MM.1S (cell line): ENCODE results near the gene PICK1.

ENCODE experiments used
- DNase-seq: peaks from one replicate; pipeline ENCODE4 v3.0.0-alpha.2; 2015
- H2AFZ ChIP-seq: fragments of 300-600 bp; sonication (generic); 2 replicates; pipeline ENCODE4 v1.6.0; 2016; ENCODE audit warnings: antibody characterized with exemption, low read length
- H3F3A ChIP-seq: fragments of 300-600 bp; sonication (generic); 2 replicates; pipeline ENCODE4 v1.6.1; 2016; ENCODE audit warnings: mild to moderate bottlenecking, antibody characterized with exemption, low read length, moderate library complexity, mixed read lengths; ENCODE audit not compliant: insufficient read depth
- H3K27ac ChIP-seq: fragments of 300-600 bp; sonication (generic); 2 replicates; pipeline ENCODE4 v1.5.1; 2016; ENCODE audit warnings: mild to moderate bottlenecking, low read length
- H3K27me3 ChIP-seq: fragments of 300-600 bp; sonication (generic); replicated peaks from 2 replicates; pipeline ENCODE4 v1.6.0; 2016; ENCODE audit warnings: low read length; ENCODE audit not compliant: insufficient read depth
- H3K36me3 ChIP-seq: fragments of 300-600 bp; sonication (generic); replicated peaks from 2 replicates; pipeline ENCODE4 v1.6.1; 2016; ENCODE audit warnings: mild to moderate bottlenecking, low read length, mixed read lengths; ENCODE audit not compliant: insufficient read depth
- H3K4me1 ChIP-seq: fragments of 300-600 bp; sonication (generic); 2 replicates; pipeline ENCODE4 v1.6.1; 2016; ENCODE audit warnings: low read length, mixed read lengths
- H3K4me2 ChIP-seq: fragments of 300-600 bp; sonication (generic); 2 replicates; pipeline ENCODE4 v1.6.0; 2016; ENCODE audit warnings: low read depth, low read length
- H3K4me3 ChIP-seq: fragments of 300-600 bp; sonication (generic); 2 replicates; pipeline ENCODE4 v1.5.1; 2016; ENCODE audit warnings: low read length, mixed read lengths
- H3K79me2 ChIP-seq: fragments of 300-600 bp; sonication (generic); 2 replicates; pipeline ENCODE4 v1.6.1; 2016; ENCODE audit warnings: mixed run types, low read length, mixed read lengths
- H3K9ac ChIP-seq: fragments of 300-600 bp; sonication (generic); 2 replicates; pipeline ENCODE4 v1.6.1; 2016; ENCODE audit warnings: low read length, mixed read lengths
- H3K9me2 ChIP-seq: fragments of 300-600 bp; sonication (generic); replicated peaks from 2 replicates; pipeline ENCODE4 v1.6.1; 2016; ENCODE audit warnings: mild to moderate bottlenecking, low read length, mixed read lengths; ENCODE audit not compliant: insufficient read depth
- H3K9me3 ChIP-seq: fragments of 300-600 bp; sonication (generic); replicated peaks from 2 replicates; pipeline ENCODE4 v1.6.1; 2016; ENCODE audit warnings: mild to moderate bottlenecking, low read length, mixed read lengths; ENCODE audit not compliant: insufficient read depth
- H4K20me1 ChIP-seq: fragments of 300-600 bp; sonication (generic); 2 replicates; pipeline ENCODE4 v1.6.1; 2016; ENCODE audit warnings: mild to moderate bottlenecking, low read length, moderate library complexity, mixed read lengths; ENCODE audit not compliant: insufficient read depth
- EZH2 ChIP-seq: fragments of 300-600 bp; sonication (generic); optimal IDR thresholded peaks from 2 replicates; pipeline ENCODE3; 2017; ENCODE audit warnings: low read depth, mild to moderate bottlenecking, antibody characterized with exemption, low read length, mixed read lengths
- EZH2phosphoT487 ChIP-seq: fragments of 300-600 bp; sonication (generic); IDR thresholded peaks from 2 replicates; pipeline ENCODE4 v1.6.1; 2018; ENCODE audit warnings: antibody characterized with exemption, low read length
- TF ChIP-seq, protein P1 (sequence below): fragments of 300-600 bp; sonication (generic); IDR thresholded peaks from 2 replicates; pipeline ENCODE4 v1.5.1; 2016; ENCODE audit warnings: antibody characterized with exemption, low read length, mixed read lengths

Gene PICK1

DNA sequence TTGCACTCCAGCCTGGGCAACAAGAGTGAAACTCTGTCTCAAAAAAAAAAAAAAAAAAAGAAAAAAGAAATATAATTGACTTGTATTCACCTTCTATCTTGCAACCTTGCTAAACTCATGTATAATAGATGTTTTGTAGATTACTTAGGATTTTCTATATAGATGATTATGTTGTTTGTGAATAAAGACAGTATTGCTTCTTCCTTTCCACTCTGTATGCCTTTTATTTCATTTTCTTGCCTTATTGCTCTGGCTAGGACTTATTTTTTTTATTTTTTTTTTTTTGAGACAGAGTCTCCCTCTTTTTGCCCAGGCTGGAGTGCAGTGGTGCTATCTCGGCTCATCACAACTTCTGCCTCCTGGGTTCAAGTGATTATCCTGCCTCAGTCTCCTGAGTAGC lies 43.1 kb upstream of the PICK1 start:
- H3K27me3 ChIP-seq: no peaks in the 10 kb centered on the region
- H4K20me1 ChIP-seq: no peaks in the 10 kb centered on the region
- no peaks in the 10 kb centered on the region for H3K4me1 ChIP-seq
- no peaks in the 10 kb centered on the region for H3F3A ChIP-seq
- no peaks in the 10 kb centered on the region for H3K36me3 ChIP-seq
- no peak overlapping the region for H2AFZ ChIP-seq
- H3K9ac ChIP-seq: no peak overlapping the region
- H3K9me3 ChIP-seq: no peaks in the 10 kb centered on the region
- TF ChIP-seq EZH2 (no peak), EZH2phosphoT487 (no peak)
- TF ChIP-seq, protein P1, sequence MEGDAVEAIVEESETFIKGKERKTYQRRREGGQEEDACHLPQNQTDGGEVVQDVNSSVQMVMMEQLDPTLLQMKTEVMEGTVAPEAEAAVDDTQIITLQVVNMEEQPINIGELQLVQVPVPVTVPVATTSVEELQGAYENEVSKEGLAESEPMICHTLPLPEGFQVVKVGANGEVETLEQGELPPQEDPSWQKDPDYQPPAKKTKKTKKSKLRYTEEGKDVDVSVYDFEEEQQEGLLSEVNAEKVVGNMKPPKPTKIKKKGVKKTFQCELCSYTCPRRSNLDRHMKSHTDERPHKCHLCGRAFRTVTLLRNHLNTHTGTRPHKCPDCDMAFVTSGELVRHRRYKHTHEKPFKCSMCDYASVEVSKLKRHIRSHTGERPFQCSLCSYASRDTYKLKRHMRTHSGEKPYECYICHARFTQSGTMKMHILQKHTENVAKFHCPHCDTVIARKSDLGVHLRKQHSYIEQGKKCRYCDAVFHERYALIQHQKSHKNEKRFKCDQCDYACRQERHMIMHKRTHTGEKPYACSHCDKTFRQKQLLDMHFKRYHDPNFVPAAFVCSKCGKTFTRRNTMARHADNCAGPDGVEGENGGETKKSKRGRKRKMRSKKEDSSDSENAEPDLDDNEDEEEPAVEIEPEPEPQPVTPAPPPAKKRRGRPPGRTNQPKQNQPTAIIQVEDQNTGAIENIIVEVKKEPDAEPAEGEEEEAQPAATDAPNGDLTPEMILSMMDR: no peak
- no peaks in the 10 kb centered on the region for H3K79me2 ChIP-seq
- no peaks in the 10 kb centered on the region for H3K9me2 ChIP-seq
- no peak overlapping the region for H3K4me2 ChIP-seq
- no peak overlapping the region for H3K4me3 ChIP-seq
- H3K27ac ChIP-seq: no peak overlapping the region
- no peak for DNase-seq

DNA sequence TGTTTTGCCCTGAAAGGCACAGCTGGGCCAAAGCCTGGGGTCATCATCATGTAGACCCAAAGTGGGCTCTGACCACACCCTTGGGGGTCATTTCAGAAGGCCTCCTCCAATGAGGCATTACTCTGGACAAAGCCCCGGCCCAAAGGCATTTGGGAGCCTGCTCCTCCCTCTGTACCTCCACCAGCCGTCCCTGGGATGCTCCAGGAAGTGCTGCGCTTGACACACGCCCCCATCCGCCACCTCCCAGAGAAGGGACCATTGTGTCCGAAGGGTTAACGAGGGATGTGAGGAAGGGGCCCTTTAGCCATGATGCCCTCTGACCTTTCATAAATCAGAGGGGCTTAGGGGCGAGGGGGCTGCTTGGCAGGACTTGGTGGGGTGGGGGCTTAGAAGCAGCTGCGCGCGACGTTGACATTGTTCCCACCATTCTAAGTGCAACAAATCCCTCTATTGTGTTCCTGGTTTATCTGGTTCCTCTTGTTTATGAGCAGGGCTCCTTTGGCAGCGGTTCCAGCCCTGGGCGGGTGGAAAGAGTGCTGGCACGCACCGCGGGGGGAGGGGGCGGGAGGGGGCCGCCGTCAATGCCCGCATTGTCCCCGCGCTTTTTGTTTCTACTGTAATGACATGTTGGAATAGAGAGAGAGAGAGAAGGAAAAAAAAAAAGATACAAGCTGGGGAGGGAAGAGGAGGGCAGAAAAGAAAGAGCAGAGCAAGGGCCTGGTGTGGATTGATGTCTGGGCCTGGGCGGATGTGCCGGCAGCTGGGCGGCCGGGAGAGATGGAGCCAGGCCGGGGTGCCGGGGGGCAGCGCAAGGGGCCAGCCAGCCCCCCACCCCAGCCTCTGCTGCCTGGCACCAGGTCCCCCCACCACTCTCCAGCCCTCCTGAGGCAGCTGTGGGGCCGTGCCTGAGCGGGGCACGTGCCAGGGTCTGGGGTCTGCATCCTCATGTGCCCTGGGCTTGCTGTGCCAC lies 40.7 kb upstream of the PICK1 start:
- TF ChIP-seq EZH2 (no peak), EZH2phosphoT487 (no peak)
- TF ChIP-seq, protein P1: no peak
- H3K4me3 ChIP-seq: no peak overlapping the region
- no peak overlapping the region for H3K9ac ChIP-seq
- H3K27me3 ChIP-seq: no peaks in the 10 kb centered on the region
- no peak overlapping the region for H3K4me2 ChIP-seq
- DNase-seq: no peak
- no peaks in the 10 kb centered on the region for H3K4me1 ChIP-seq
- H2AFZ ChIP-seq: no peak overlapping the region
- no peaks in the 10 kb centered on the region for H3K9me3 ChIP-seq
- no peaks in the 10 kb centered on the region for H3K9me2 ChIP-seq
- no peaks in the 10 kb centered on the region for H3K79me2 ChIP-seq
- H3F3A ChIP-seq: no peaks in the 10 kb centered on the region
- no peak overlapping the region for H3K27ac ChIP-seq
- H4K20me1 ChIP-seq: no peaks in the 10 kb centered on the region
- H3K36me3 ChIP-seq: no peaks in the 10 kb centered on the region

DNA sequence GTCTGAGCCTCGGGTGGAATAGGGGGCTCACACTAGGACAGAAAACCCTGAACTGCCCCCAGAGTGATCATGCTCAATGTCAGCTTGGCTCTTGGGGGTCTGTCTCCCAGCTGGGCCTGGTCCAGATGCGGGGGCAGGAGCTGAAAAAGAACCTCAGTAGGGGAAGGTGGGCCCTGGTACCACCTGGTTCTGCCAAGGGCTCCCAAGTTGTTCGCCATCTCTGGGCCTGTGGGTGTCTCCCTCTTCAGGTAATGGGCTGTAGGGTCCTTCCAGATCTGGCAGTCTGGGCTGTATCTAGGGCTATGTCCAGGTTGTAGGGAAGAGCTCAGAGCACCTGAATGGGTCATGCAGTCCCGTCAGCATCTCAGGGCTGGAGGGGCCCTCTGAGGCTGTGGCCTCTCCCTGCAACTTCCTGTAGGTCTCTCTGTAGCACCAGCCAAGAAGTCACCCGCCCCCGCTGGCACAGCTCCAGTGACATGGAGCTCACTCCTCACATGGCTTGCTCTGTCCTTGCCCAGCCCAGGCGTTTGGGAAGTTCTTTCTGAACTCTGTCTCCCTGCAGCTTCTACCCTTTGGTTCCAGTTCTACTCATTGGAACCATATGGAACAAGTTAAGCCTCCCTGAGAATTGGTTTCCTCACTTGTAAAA lies 39.8 kb upstream of the PICK1 start:
- H3K79me2 ChIP-seq: no peaks in the 10 kb centered on the region
- no peaks in the 10 kb centered on the region for H3K27me3 ChIP-seq
- H3K4me1 ChIP-seq: no peaks in the 10 kb centered on the region
- H3K27ac ChIP-seq: no peak overlapping the region
- H3K9me3 ChIP-seq: no peaks in the 10 kb centered on the region
- no peak overlapping the region for H2AFZ ChIP-seq
- no peak overlapping the region for H3K9ac ChIP-seq
- H3K4me2 ChIP-seq: no peak overlapping the region
- no peaks in the 10 kb centered on the region for H3F3A ChIP-seq
- DNase-seq: no peak
- no peaks in the 10 kb centered on the region for H3K36me3 ChIP-seq
- no peak overlapping the region for H3K4me3 ChIP-seq
- no peaks in the 10 kb centered on the region for H4K20me1 ChIP-seq
- TF ChIP-seq EZH2phosphoT487 (no peak), EZH2 (no peak)
- TF ChIP-seq, protein P1: no peak
- H3K9me2 ChIP-seq: no peaks in the 10 kb centered on the region
